WI38 (cell line): ENCODE measurements around the gene RGS8.

ENCODE experiments used
- H3K4me3 ChIP-seq: 2 replicates; pipeline ENCODE4 v1.5.1; 2011; ENCODE audit warnings: low read depth, mild to moderate bottlenecking, control low read depth, low read length
- CTCF ChIP-seq: IDR thresholded peaks from 2 replicates; pipeline ENCODE4 v1.5.1; 2012; ENCODE audit warnings: low read depth, mild to moderate bottlenecking, control low read depth, low read length

Gene RGS8

GRCh38 chr1:182641561-182641960 is 42.8 kb downstream of the RGS8 start:
- TF ChIP-seq CTCF, result no peak
- H3K4me3 ChIP-seq, result no peak overlapping the region

DNA sequence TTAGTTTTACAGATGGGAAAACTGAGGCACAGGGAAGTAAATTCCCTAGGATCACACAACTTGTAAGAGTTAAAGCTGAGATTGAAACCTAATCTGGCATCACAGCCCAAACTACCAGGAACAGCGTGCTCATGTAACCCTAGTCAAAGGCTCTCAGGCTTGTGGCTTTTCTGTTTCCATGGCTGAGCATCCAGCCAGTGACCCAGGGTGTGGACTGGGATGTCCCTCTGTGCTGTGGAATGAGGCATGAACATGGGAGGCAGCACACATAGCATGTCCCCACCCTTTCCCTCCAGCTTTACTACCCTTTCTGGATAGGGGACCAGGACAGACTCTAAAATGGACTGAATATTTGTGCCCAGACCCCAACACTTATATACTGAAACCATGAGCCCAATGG is 45.1 kb downstream of the RGS8 start:
- H3K4me3 ChIP-seq, result no peak overlapping the region
- no peak for TF ChIP-seq CTCF

DNA sequence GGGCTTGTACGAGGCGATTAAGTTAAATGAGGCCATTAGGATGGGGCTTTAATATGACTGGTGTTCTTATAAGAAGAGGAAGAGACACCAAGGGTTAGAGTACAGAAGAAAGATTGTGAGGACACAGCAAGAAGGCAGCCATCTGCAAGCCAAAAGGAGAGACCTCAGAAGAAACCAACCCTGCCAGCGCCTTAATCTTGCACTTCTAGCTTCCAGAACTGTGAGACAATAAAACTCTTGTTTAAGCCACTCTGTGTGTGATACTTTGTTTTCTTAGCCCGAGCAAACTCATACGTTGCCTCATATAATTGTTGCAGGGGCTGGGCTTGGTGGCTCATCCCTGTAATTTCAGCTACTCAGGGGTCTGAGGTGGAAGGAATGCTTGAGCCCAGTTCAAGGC is 46.6 kb downstream of the RGS8 start:
- TF ChIP-seq CTCF, result no peak
- no peak overlapping the region for H3K4me3 ChIP-seq

GRCh38 chr1:182635871-182636270 is 48.5 kb downstream of the RGS8 start:
- no peak overlapping the region for H3K4me3 ChIP-seq
- TF ChIP-seq CTCF, result no peak
